GM21619 (cell line): Measurements from ENCODE around the gene MMP25.
A peak's percentile ranks its signal among the peaks of the same experiment; 100 is the strongest.
"Not testable (repeated sequence)": the region's sequence is repeated elsewhere in the genome, so short reads cannot be mapped to it uniquely, and the experiment has no call there.

Experiments
- ATAC-seq: cut with Tn5 transposase; IDR thresholded peaks from one replicate; pipeline ENCODE4 v1.9.1; 2021; ENCODE audit not compliant: unreplicated experiment

Gene MMP25

GRCh38 chr16:3071655-3072054 lies 25.3 kb downstream of the MMP25 start:
- no peak for ATAC-seq

- ATAC-seq: not testable (repeated sequence)
Observed at GRCh38 chr16:3072148-3072547, 25.8 kb downstream of the MMP25 start.

GRCh38 chr16:3072576-3073263 lies 26.4 kb downstream of the MMP25 start:
- not testable (repeated sequence) for ATAC-seq

- no peak for ATAC-seq
Observed at GRCh38 chr16:3073448-3073847, 27.1 kb downstream of the MMP25 start.

GRCh38 chr16:3074860-3075522 lies 28.6 kb downstream of the MMP25 start:
- peak; percentile 64 for ATAC-seq

- ATAC-seq: no peak
Observed at GRCh38 chr16:3075523-3075915, 29.2 kb downstream of the MMP25 start.

GRCh38 chr16:3075946-3076345 lies 29.6 kb downstream of the MMP25 start:
- ATAC-seq: not testable (repeated sequence)

GRCh38 chr16:3076577-3076976 lies 30.2 kb downstream of the MMP25 start:
- ATAC-seq: no peak

- no peak for ATAC-seq
Observed at GRCh38 chr16:3080024-3080423, 33.7 kb downstream of the MMP25 start.

GRCh38 chr16:3081957-3082356 lies 35.6 kb downstream of the MMP25 start:
- ATAC-seq: not testable (repeated sequence)

GRCh38 chr16:3083408-3083807 lies 37.0 kb downstream of the MMP25 start:
- not testable (repeated sequence) for ATAC-seq

- no peak for ATAC-seq
Observed at GRCh38 chr16:3084491-3084890, 38.1 kb downstream of the MMP25 start.

- no peak for ATAC-seq
Observed at GRCh38 chr16:3084969-3085670, 38.8 kb downstream of the MMP25 start.

GRCh38 chr16:3085868-3086595 lies 39.7 kb downstream of the MMP25 start:
- no peak for ATAC-seq

- no peak for ATAC-seq
Observed at GRCh38 chr16:3086596-3087242, 40.4 kb downstream of the MMP25 start.

GRCh38 chr16:3087243-3088235 lies 41.2 kb downstream of the MMP25 start:
- ATAC-seq: no peak

- ATAC-seq: no peak
Observed at GRCh38 chr16:3088450-3088849, 42.1 kb downstream of the MMP25 start.

GRCh38 chr16:3088925-3089716 lies 42.8 kb downstream of the MMP25 start:
- no peak for ATAC-seq
